ENCODE measurements around the gene SLC28A1.

SLC28A1 gene

GRCh38 chr15:84885801-84886200, 1.3 kb downstream of the SLC28A1 start:
- Histone ChIP-seq H3K79me2 (ENCODE audit: insufficient read depth, low read length) (no peaks in the 10 kb centered on the region), H2AFZ (ENCODE audit: low read depth, low read length) (no peak overlapping the region), H3K27me3 (ENCODE audit: insufficient read depth, low read length, poor library complexity) (no peaks in the 10 kb centered on the region), H3K4me3 (ENCODE audit: low read depth in 1 of 2, low read length in 2 of 2) (no peak overlapping the region), H4K20me1 (ENCODE audit: insufficient read depth, low read length) (0 out of 2 replicates have a peak, but pooled peaks cover 3% of the 10 kb centered on the region), H3K9ac (ENCODE audit: low read depth, low read length) (no peak overlapping the region), H3K27ac (ENCODE audit: low read length) (no peak overlapping the region), H3K4me2 (ENCODE audit: insufficient read depth, low read length) (no peak overlapping the region), H3K4me1 (ENCODE audit: insufficient read depth, low read length) (no peaks in the 10 kb centered on the region), H3K9me3 (ENCODE audit: insufficient read depth, low read length, severe bottlenecking) (no peaks in the 10 kb centered on the region), H3K36me3 (ENCODE audit: insufficient read depth, low read length) (no peaks in the 10 kb centered on the region)
- DNase-seq (no peak), ATAC-seq (ENCODE audit: insufficient read depth, low read depth) (no peak)
- no peak for TF ChIP-seq EZH2 (IDR thresholded peaks at IDR 0.05; ENCODE audit: borderline replicate concordance, low read depth, low read length, severe bottlenecking)
- no peak for TF ChIP-seq CTCF (IDR thresholded peaks at IDR 0.05; ENCODE audit: borderline replicate concordance, extremely low read depth, low read length, poor library complexity, severe bottlenecking)

GRCh38 chr15:84886211-84886983, 1.9 kb downstream of the SLC28A1 start:
- no peak overlapping the region for H3K9ac ChIP-seq (ENCODE audit: low read depth, low read length)

DNA sequence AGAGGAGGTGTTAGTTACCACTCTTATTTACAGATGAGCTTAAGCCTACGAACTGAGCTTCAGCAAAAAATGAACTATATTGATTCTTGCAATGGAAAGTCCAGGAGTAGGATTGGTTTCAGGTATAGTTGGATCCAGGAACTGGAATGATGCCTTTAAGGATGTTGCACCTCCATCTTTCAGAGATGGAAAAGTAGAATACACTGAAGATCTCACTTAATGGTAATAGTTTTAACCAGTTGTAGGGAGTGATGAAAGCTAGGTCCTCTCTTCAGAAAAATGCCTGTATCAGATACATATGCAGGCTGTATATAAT, 2.5 kb downstream of the SLC28A1 start:
- no peak overlapping the region for H3K4me3 ChIP-seq (ENCODE audit: low read depth in 1 of 2, low read length in 2 of 2)
- no peaks in the 10 kb centered on the region for H3K27me3 ChIP-seq (ENCODE audit: insufficient read depth, low read length, poor library complexity)
- H3K9me3 ChIP-seq (ENCODE audit: insufficient read depth, low read length, severe bottlenecking): no peaks in the 10 kb centered on the region
- H3K9ac ChIP-seq (ENCODE audit: low read depth, low read length): no peak overlapping the region
- TF ChIP-seq CTCF (IDR thresholded peaks at IDR 0.05; ENCODE audit: borderline replicate concordance, extremely low read depth, low read length, poor library complexity, severe bottlenecking) (no peak), EZH2 (IDR thresholded peaks at IDR 0.05; ENCODE audit: borderline replicate concordance, low read depth, low read length, severe bottlenecking) (no peak)
- no peaks in the 10 kb centered on the region for H3K4me1 ChIP-seq (ENCODE audit: insufficient read depth, low read length)
- H3K4me2 ChIP-seq (ENCODE audit: insufficient read depth, low read length): no peak overlapping the region
- DNase-seq: no peak
- no peaks in the 10 kb centered on the region for H4K20me1 ChIP-seq (ENCODE audit: insufficient read depth, low read length)
- H3K36me3 ChIP-seq (ENCODE audit: insufficient read depth, low read length): no peaks in the 10 kb centered on the region
- H2AFZ ChIP-seq (ENCODE audit: low read depth, low read length): no peak overlapping the region
- no peak for ATAC-seq (ENCODE audit: insufficient read depth, low read depth)
- no peak overlapping the region for H3K27ac ChIP-seq (ENCODE audit: low read length)
- H3K79me2 ChIP-seq (ENCODE audit: insufficient read depth, low read length): no peaks in the 10 kb centered on the region

More at GRCh38 chr15:84886211-84886983, 1.9 kb downstream of the SLC28A1 start:
- Histone ChIP-seq H3K27ac (ENCODE audit: low read length) (no peak overlapping the region), H3K4me2 (ENCODE audit: insufficient read depth, low read length) (no peak overlapping the region), H3K79me2 (ENCODE audit: insufficient read depth, low read length) (no peaks in the 10 kb centered on the region), H3K4me1 (ENCODE audit: insufficient read depth, low read length) (no peaks in the 10 kb centered on the region), H3K9me3 (ENCODE audit: insufficient read depth, low read length, severe bottlenecking) (no peaks in the 10 kb centered on the region), H2AFZ (ENCODE audit: low read depth, low read length) (no peak overlapping the region), H4K20me1 (ENCODE audit: insufficient read depth, low read length) (no peaks in the 10 kb centered on the region), H3K36me3 (ENCODE audit: insufficient read depth, low read length) (no peaks in the 10 kb centered on the region), H3K4me3 (ENCODE audit: low read depth in 1 of 2, low read length in 2 of 2) (no peak overlapping the region), H3K27me3 (ENCODE audit: insufficient read depth, low read length, poor library complexity) (no peaks in the 10 kb centered on the region)
- DNase-seq (no peak), ATAC-seq (ENCODE audit: insufficient read depth, low read depth) (no peak)
- TF ChIP-seq EZH2 (IDR thresholded peaks at IDR 0.05; ENCODE audit: borderline replicate concordance, low read depth, low read length, severe bottlenecking) (no peak), CTCF (IDR thresholded peaks at IDR 0.05; ENCODE audit: borderline replicate concordance, extremely low read depth, low read length, poor library complexity, severe bottlenecking) (no peak)

All from DND-41 (cell line).